NCI-H1417 (cell line): Measurements from ENCODE around the gene SNCA.

ENCODE experiments used
- DNase-seq, 3 experiments: peaks; one replicate each; lab custom pipeline; 2025; lab: John Stamatoyannopoulos, UW

Gene SNCA

GRCh38 chr4:89814362-89814761 lies 22.6 kb downstream of the SNCA start:
- DNase-seq, result no peak

GRCh38 chr4:89813197-89813596 lies 23.8 kb downstream of the SNCA start:
- no peak for DNase-seq

- DNase-seq, result no peak
Observed at GRCh38 chr4:89807441-89808140, 29.4 kb downstream of the SNCA start.

GRCh38 chr4:89805297-89805696 lies 31.7 kb downstream of the SNCA start:
- DNase-seq, result no peak

- DNase-seq, result no peak
Observed at GRCh38 chr4:89803915-89804314, 33.0 kb downstream of the SNCA start.

GRCh38 chr4:89803036-89803435 lies 33.9 kb downstream of the SNCA start:
- no peak for DNase-seq

- DNase-seq, result no peak
Observed at GRCh38 chr4:89800527-89801103, 36.3 kb downstream of the SNCA start.

- no peak for DNase-seq
Observed at GRCh38 chr4:89800012-89800516, 36.9 kb downstream of the SNCA start.

- no peak for DNase-seq
Observed at GRCh38 chr4:89799071-89799470, 37.9 kb downstream of the SNCA start.

- no peak for DNase-seq
Observed at GRCh38 chr4:89797117-89797516, 39.8 kb downstream of the SNCA start.

GRCh38 chr4:89788206-89789072 lies 48.5 kb downstream of the SNCA start:
- DNase-seq, result peak; percentile 0 to 61 (median 48)

- no peak for DNase-seq
Observed at GRCh38 chr4:89784686-89785231, 52.2 kb downstream of the SNCA start.

- DNase-seq, result no peak
Observed at GRCh38 chr4:89781321-89781720, 55.6 kb downstream of the SNCA start.

- DNase-seq, result no peak
Observed at GRCh38 chr4:89773805-89774204, 63.2 kb downstream of the SNCA start.

- no peak for DNase-seq
Observed at GRCh38 chr4:89769856-89770255, 67.1 kb downstream of the SNCA start.

- no peak for DNase-seq
Observed at GRCh38 chr4:89767924-89768323, 69.0 kb downstream of the SNCA start.

GRCh38 chr4:89765966-89766365 lies 71.0 kb downstream of the SNCA start:
- no peak for DNase-seq

GRCh38 chr4:89765528-89765927 lies 71.4 kb downstream of the SNCA start:
- no peak for DNase-seq

- DNase-seq, result no peak
Observed at GRCh38 chr4:89762311-89762710, 74.7 kb downstream of the SNCA start.

GRCh38 chr4:89759426-89759825 lies 77.5 kb downstream of the SNCA start:
- DNase-seq, result no peak

- peak; percentile 38 to 95 (median 79) for DNase-seq
Observed at GRCh38 chr4:89757154-89757719, 79.7 kb downstream of the SNCA start.

- DNase-seq, result no peak
Observed at GRCh38 chr4:89755220-89755619, 81.7 kb downstream of the SNCA start.
